GM15510 (cell line): ENCODE results near the gene SMAD5.

Experiments
- POLR2A ChIP-seq: IDR thresholded peaks from 3 replicates; pipeline ENCODE4 v1.6.1; 2011; ENCODE audit warnings: borderline replicate concordance; ENCODE audit not compliant: insufficient read length; ENCODE audit errors: extremely low read depth

The SMAD5 gene

DNA sequence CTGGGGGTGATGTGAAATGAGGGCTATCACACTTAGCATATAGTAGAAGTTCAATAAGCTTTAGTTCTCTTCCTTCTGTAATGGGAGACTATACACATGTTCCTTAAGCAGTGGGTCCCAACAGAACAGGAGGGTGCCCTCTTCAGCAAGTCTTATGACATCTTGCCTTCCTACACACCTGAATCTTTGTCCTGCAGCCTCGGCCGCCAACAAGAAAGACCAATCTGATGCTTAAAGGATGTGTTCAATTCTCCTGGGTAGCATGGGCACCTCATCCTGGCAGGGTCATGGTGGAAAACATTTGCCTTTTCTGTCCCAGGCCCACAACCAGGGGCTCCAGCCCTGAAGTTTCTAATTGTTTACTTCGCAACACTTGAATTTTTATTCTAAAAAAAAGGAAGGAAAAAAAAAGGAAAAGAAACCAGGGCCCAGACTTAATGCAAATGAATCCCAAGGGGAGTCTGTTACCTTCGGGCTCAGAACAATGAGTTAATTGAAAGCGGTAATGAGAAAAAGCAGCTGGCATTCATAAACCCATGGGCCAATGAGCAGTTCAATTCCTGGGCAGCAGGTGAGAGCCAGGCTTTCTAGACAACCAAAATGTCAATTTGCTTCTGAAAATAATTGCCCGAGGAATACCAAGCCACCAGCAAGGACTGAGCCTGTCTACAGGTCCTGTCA, 26.2 kb upstream of the SMAD5 start:
- no peak for TF ChIP-seq POLR2A

- no peak for TF ChIP-seq POLR2A
Observed at GRCh38 chr5:136108180-136108611, 24.4 kb upstream of the SMAD5 start.

GRCh38 chr5:136108766-136109165, 23.9 kb upstream of the SMAD5 start:
- no peak for TF ChIP-seq POLR2A

DNA sequence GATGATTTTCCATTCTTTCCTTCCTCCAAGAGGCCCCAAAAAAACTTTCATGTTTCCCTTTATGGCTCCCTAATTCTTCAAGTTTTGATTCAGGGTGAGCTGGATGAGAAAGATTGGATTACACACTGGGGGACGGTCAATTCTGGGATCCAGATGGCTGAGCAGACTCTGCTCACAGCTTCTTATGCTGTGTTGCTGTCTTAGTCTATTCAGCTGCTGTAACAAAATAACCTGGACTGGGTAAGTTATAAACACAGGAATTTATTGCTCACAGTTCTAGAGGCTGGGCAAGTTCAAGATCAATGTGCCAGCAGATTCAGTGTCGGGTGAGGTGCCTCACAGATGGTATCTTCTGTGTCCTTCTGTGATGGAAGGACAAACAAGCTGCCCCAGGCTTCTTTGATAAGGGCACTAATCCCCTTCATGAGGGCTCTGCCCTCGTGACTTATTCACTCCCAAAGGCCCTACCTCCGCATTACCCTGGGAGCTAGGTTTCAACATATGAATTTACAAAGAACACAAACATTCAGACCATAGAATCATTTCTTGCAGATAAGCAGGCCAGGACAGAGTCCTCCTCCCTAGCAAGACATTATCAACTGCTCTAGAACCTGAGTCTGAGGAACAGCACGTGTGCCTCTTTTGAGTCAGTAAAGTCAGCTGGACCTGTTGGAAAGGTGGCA, 23.1 kb upstream of the SMAD5 start:
- TF ChIP-seq POLR2A, result no peak

DNA sequence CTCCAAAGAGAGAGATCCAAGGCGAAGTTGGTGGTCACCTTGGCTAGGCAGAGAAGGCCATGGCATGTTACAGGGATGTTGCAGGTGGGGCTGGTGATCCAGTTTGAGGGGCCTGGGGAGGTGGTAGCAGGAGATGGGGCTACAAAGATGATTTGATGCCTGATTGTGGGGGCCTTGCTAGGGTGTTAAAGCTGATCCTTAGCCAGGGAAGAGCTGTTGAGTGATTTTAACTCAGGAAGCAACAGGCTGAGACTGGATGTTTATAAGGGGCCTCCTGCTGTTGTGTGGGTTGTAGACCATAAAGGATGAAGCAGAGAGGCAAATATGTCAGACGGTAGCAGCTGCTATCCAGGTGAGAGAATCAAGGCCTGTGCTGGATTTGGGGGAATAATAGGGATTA, 19.0 kb upstream of the SMAD5 start:
- TF ChIP-seq POLR2A, result no peak

DNA sequence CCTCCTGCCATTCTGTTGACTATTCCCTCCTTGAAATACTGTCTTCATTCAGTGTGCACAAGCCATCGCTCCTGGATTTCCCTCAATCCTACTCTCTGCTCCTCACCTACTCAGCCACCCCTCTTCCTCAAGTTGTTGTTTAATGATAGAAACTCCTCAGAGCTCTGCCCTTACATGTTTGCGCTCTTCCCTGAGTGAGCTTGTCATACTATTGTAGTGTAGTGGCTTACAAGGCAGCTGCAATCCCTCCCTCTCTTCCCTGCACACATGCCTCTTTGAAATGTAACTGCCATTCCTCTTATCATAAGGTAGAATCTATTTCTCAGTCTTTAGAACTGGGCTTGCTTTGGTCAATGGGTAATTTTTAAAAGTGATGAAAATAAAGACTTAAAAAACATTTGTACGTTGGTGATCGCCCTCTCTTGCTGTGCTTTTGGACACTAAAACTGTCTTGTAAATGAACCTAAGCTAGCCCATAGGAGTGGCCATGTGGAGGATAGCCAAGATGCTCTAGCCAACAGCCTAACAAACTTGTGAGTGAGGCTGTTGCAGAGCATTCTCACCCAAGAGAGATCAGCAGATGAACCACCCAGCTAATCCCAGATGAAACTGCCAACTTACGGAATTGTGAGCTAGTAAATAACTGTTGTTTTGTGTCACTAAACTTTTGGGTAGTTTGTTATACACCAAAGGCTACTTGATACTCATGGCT, 18.1 kb upstream of the SMAD5 start:
- no peak for TF ChIP-seq POLR2A

- TF ChIP-seq POLR2A, result no peak
Observed at GRCh38 chr5:136115183-136115865, 17.3 kb upstream of the SMAD5 start.

- TF ChIP-seq POLR2A, result no peak
Observed at GRCh38 chr5:136120529-136120928, 12.1 kb upstream of the SMAD5 start.

GRCh38 chr5:136123236-136123768, 9.3 kb upstream of the SMAD5 start:
- TF ChIP-seq POLR2A, result no peak

DNA sequence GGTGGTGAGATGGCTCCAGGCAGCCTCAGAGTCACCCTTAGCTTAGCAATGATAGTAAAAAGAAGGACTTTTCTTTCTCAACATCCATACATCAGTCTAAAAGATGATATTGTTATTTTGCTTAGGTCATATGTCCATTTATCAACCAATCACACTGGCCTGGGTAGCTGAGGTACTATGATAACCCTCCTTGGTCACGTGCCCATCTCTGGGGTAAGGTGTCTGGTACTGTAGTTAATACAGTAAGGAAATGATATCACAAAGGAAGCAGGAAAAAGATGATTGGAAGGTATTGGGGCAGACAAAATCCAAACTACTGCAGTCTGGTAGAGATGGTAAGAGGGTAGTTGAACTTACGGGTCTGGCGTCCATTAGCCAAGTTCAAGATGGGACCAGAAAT, 5.1 kb upstream of the SMAD5 start:
- no peak for TF ChIP-seq POLR2A

GRCh38 chr5:136128481-136128880, 4.2 kb upstream of the SMAD5 start:
- no peak for TF ChIP-seq POLR2A

- TF ChIP-seq POLR2A, result no peak
Observed at GRCh38 chr5:136129445-136129844, 3.2 kb upstream of the SMAD5 start.

DNA sequence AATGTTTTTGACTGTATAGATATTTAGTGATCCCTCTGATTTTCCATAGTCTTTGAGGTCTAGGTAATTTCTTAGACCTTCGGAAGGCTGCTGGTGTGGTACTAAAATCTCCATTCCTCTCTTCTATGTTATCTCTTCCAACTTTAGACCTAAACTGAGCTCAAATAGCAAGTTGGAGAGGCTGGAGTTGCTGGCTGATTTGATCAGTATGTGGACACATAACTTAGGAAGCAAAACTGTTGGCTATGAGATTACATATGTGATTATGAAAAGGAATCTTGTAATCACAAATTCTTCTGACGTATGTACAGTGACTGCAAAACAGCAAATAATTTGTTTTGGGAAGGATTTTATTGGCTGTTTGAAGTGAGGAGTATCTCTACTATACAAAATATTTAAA, 2.1 kb upstream of the SMAD5 start:
- no peak for TF ChIP-seq POLR2A

GRCh38 chr5:136132087-136132486, 558 bp upstream of the SMAD5 start:
- no peak for TF ChIP-seq POLR2A
